GM19463 (cell line): ENCODE measurements around the gene SUV39H1.
A peak's percentile ranks its signal among the peaks of the same experiment; 100 is the strongest.
"Not testable (repeated sequence)": the region's sequence is repeated elsewhere in the genome, so short reads cannot be mapped to it uniquely, and the experiment has no call there.

ENCODE experiments used
- ATAC-seq: cut with Tn5 transposase; IDR thresholded peaks from one replicate; pipeline ENCODE4 v1.9.1; 2021; ENCODE audit warnings: mild to moderate bottlenecking, moderate library complexity; ENCODE audit not compliant: unreplicated experiment

The SUV39H1 gene

DNA sequence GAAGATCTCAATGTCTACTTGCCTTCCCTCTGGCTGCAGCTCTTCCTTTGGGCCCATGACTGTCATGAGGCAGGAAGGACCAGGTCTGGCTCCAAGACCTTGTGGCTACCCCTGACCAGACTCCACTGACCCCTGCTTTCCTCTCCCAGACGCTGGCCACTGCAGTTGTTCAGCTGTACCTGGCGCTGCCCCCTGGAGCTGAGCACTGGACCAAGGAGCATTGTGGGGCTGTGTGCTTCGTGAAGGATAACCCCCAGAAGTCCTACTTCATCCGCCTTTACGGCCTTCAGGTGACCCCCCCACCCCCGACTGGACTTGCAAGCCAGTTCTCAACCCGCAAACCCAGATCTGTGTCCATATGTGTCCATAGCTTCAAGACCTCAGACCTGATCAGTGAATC, 12.4 kb upstream of the SUV39H1 start:
- no peak for ATAC-seq

DNA sequence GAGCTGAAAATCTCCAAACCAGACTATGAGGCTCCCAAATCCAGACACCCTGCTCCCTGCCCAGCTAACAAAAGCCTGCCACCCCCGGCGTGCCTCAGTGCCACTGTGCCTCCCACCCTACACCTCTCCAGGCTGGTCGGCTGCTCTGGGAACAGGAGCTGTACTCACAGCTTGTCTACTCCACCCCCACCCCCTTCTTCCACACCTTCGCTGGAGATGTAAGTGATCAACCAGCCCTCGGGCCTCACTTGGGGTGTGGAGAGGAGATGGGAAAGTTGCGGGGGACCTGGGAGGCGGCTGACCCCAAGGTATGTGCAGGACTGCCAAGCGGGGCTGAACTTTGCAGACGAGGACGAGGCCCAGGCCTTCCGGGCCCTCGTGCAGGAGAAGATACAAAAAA, 11.1 kb upstream of the SUV39H1 start:
- ATAC-seq, result no peak

DNA sequence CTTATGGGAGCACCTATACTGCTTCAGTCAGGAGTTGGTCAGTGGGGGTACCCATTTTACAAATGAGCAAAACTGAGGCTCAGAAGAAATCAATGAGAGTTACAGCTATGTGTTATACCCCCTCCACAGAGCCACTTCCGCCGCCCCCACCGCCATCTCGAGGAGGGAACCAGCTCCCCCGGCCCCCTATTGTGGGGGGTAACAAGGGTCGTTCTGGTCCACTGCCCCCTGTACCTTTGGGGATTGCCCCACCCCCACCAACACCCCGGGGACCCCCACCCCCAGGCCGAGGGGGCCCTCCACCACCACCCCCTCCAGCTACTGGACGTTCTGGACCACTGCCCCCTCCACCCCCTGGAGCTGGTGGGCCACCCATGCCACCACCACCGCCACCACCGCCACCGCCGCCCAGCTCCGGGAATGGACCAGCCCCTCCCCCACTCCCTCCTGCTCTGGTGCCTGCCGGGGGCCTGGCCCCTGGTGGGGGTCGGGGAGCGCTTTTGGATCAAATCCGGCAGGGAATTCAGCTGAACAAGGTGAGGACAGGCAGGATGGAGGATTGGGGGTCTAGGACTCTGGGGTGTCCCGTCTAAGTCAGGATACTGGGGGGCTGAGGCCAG, 7.9 kb upstream of the SUV39H1 start:
- ATAC-seq, result no peak

DNA sequence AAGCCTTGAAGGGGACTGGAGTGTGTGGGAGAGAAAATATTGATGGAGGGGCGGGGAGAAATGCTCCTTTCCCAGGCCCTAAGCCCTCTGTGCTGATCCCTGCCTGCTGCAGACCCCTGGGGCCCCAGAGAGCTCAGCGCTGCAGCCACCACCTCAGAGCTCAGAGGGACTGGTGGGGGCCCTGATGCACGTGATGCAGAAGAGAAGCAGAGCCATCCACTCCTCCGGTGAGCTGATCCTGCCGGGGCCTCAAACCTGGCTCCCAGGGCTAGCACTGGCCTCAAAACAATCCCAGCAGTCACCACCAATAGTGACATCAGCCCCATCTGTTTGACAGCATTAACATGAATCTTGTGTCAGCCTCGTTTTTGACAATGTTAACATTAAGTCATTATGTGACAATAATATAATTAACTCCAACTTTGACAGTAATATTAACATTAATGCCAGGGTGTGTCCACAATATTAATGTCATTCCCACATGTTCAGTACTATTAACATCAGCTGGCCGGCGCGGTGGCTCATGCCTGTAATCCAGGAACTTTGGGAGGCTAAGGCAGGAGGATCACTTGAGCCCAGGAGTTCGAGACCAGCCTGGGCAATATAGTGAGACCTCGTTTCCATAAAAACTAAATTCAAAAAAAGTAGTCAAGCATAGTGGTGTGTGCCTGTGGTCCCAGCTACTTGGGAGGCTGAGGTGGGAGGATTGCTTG, 7.2 kb upstream of the SUV39H1 start:
- no peak for ATAC-seq

DNA sequence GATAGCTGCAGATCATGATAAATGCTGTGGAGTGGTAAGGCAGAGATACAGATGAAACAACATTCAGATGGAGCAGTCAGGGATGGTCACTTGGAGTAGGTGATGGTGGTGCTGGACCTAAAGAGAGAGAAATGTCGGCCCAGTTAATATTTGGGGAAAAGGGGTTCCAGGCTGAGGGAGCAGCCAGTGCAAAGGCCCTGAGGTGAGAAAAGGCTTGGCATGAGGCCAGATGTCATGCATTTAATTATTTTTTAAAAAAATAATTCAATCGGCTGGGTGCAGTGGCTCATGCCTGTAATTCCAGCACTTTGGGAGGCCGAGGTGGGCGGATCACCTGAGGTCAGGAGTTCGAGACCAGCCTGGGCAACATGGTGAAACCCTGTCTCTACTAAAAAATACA, 4.8 kb upstream of the SUV39H1 start:
- not testable (repeated sequence) for ATAC-seq

DNA sequence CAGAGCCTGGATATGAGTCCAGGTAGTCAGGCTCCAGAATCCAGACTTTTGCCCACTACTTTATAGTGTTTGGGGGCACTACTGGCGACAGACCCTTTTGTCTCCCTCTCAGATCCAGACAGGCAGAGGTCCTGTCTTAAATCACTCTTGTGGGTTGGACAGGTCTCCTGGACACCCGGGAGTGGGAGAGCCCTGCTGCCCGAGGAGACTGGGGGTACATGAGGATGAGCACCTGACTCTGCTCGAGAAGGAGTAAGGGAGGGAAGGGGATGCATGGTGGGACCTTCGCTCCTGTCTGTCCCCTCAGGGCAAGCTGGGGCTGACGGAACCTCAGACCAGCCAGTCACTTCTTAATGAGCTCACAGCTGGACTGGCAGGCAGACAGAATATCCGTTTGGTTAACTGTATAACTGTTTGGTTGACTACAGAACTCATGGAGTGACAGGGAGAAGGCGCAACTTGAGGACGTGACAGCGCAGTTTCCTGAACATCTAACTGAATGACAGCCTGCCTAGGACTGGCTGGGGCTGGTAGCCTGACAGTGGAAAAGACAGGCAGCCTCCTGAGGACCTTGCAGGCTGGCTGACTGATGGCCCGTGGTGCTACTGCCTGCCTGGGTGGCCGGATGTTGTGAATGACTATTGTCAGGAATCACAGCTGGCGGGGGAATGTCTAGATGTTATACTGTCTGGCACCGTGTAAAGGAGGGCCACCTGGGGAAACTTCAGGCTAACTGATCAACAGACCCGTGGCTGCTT, 1.6 kb upstream of the SUV39H1 start:
- ATAC-seq, result no peak

DNA sequence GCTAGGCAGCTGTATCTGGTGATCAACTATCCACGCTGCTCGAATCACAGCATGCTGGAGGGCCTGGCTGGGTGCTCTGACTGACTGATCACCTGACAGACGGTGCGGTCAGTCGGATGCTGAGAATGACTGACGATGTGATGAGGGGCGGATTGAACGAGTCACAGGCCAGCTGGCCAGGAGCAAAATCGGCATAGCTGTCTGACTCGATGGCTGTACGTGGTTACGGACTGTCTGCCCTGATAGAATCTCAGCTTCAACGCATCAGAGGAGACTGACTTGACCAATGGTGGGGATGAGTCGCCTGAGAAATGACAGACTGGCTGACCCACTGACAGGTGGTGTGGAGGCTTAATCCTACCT, 1.0 kb upstream of the SUV39H1 start:
- ATAC-seq, result no peak

DNA sequence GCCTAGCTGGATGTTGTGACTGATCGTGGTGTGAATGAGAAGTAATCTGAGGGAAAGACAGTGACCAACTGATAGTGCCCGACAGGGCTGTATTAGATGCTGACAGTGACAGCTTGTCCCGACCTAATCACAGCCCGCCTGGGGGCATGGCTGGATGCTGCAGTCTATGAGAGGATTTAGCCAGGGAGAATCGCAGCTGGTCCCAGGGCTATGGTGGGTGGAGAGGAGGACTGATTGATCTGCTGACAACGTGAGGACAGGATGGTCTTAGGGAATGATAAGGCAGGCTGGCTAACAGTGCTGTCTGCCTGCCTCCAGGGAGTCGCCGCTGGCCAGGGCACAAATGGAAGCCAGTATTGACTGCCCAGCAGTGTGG, 621 bp upstream of the SUV39H1 start:
- ATAC-seq, result no peak

DNA sequence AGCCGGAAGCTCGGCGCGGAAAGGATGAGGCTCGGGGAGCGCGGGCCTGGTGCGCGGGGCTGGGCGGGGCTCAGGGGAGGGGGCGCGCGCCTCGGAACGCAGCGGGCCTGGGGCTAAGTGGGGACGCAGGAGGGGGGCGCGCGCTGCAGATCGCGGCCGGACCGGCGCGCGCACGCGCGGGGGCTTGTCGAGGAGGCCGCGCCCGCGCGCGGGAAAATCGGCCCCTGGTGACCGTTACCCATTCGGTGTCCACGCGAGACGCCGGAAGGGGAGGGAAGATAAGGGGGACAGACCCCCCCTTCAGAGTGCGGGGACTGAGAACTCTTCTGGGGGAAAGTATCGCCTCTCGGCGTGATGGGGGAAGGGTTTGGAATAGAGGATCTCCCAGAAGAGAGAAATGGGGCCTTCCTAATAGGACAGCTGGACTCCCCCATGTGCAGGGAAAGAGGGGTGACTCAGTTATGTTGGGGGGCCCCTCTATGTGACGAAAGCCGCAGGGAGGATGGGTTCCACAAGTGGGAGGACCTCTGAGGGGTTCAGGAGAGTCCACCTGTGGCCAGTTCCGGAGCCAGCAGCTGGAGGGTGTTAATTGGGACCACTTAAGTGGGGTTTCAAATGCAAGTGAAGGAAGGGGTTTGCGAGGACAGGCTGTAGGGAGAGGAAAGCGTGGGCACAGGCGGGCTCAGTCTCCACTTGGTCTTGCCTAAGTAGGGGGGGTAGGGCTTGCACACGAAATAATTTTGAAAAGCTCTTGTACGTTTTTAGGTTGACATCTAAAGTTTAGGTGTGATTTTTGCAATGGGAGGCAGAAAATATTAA, 584 bp downstream of the SUV39H1 start:
- ATAC-seq, result peak; percentile 18

DNA sequence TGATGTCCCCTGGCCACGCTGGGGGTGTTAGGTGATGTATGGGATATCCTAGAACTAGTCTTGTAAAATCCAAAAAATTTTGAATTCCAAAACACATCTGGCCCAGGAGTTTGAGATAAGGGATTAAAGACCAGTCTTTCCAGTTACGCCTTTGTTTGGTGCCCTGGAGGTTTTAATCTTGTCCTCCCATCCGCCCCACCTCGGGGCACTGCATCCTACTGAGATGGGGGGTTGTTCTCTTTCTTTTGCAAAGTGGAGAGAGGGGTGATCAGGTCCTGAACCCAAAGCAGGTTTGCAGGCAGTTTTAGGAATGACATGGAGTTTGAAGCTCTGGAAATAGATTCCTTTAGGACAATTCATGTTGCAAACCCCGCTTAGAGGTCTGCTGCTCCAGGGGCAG, 1.8 kb downstream of the SUV39H1 start:
- no peak for ATAC-seq

DNA sequence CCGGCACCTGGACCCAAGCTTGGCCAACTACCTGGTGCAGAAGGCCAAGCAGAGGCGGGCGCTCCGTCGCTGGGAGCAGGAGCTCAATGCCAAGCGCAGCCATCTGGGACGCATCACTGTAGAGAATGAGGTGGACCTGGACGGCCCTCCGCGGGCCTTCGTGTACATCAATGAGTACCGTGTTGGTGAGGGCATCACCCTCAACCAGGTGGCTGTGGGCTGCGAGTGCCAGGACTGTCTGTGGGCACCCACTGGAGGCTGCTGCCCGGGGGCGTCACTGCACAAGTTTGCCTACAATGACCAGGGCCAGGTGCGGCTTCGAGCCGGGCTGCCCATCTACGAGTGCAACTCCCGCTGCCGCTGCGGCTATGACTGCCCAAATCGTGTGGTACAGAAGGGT, 3.7 kb downstream of the SUV39H1 start:
- ATAC-seq, result no peak

DNA sequence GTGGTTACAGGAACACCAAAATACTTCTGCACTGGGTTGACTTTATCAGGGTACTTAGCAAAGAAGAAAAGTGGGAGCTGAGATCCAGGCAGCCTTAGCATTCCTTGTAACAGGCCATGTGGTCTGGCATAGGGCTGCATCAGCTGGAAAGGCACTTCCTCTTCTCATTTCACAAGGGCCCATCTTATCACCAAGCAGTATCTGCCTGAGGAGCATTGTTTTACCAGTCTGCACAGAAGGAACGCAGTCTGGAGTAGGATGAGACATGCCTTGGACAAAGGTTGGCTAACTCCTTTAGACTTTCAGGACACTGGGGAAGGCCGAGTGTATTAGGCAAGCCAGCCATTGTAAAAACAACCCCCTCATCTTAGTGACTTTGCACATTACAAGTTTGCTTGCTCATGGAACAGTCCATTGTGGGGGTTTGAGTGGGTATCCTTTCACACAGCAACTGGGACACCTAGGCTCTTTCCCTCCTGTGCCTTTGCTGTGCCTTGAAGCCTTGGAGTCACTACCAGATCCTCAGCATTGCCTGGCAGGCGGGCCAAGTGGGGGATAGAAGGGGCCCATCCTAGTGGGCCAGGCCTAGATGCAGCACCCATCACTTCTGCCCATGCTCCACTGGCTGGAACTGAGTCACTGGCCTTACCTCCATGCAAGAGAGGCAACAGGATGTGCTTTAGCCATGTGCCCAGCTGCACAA, 4.6 kb downstream of the SUV39H1 start:
- ATAC-seq, result no peak

DNA sequence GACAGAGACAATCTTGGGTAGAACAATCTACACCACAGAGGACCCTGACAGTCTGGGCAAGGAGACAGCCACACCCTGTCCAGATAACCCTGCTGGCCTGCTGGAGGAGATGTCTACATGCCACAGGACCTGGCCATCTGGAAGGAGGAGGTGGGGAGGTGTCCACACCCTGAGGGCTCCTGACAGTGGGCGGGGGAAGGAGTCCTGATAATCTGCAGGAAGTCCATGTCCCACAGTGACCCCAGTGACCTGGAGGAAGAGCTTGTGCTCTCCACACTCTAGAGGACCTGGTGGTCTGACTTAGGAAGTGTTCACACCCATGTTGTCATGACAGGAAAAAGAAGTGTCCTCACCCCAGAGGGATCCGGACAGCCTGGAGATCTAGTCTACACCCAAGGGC, 5.5 kb downstream of the SUV39H1 start:
- no peak for ATAC-seq

DNA sequence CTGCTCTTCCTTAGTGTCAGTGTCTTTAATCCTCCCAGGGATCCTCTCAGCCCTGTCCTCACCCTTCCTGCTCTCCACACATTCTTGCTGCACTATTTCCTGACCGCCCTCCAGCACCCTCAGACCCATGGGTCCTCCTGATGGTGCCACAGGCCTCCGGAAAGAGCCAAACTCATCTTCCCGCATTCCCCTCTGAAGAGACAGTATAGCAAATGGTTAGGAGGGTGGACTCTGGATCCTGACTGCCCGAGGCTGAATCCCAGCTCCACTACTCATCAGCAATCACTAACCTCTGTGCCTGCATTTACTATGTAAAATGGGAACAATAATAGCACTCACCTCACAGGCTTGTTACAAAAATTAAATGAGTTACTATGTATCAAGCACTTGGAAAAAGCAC, 6.2 kb downstream of the SUV39H1 start:
- no peak for ATAC-seq

DNA sequence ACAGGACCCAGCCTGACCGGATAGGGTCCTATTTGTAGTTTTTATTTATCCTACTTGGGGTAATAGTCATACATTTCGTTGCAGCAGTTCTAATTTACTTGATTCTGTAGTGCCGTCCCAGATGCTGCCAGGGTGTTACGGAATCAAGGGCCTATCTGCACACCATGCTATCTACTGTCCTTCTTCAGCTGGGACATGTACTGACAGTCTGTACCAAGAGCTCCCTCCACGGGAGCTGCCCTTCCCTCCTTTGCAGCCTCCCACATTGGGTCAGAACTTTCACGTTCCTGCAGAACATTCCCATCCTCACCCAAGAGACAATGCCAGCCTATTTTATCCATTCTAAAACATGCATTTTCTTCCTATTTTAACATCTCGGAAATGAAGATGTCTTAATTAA, 6.7 kb downstream of the SUV39H1 start:
- no peak for ATAC-seq

DNA sequence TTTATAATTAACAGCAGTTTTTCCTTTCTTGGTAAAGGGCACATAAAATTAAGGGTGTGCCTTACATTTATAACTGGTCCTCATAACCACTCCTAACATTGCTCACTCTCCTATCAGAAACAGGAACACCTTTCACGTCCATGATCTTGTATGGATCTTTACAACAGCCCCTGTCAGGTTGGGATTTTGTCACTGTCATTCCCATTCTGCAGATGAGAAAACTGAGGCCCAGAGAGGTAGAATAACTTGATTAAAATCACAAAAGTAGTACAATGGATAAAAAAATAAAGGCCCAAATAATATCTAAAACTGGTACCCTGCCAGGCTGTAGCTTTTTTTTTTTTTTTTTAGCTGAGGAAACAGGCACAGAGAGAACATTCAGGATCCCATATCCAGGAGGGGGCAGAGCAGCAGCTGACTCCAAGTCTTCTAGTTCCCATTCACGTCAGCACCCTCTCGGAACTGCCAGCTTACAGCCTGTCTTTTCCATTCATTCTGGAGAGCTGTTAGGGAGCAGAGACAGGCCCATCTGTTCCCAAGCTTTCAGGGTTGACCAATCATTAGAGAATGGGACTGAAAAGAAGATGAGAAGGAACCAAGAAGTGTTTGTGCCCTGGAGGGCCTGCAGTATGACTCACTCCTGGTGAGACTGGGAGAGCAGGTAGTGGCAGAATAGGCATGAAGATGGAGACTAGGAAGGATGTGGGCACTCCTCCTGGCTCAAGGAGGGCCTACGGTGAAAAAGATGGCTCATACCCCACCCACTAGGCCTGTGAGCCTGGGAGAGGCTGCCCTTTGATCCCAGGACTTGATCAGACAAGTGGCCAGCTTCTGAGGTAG, 7.3 kb downstream of the SUV39H1 start:
- ATAC-seq, result no peak

DNA sequence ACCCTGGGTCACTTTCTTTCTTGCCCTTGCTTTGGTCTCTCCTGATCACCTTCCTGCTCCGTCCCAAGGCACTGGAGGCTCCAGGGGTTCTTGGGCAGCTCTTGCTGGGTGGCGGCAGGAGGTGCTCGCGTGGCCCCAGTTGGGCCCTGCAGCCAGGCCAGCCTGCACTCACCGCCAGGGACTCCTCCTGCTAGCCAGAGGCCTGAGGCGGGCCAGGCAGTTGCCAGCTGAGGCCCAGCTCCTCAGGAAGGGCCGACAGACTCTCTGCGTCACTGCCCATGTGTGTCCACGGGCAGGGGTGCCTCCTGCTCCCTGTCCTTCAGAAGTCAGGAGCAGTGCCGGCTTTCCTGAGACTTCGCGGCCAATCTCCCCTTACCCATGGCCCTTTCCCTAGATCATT, 9.3 kb downstream of the SUV39H1 start:
- ATAC-seq, result no peak

DNA sequence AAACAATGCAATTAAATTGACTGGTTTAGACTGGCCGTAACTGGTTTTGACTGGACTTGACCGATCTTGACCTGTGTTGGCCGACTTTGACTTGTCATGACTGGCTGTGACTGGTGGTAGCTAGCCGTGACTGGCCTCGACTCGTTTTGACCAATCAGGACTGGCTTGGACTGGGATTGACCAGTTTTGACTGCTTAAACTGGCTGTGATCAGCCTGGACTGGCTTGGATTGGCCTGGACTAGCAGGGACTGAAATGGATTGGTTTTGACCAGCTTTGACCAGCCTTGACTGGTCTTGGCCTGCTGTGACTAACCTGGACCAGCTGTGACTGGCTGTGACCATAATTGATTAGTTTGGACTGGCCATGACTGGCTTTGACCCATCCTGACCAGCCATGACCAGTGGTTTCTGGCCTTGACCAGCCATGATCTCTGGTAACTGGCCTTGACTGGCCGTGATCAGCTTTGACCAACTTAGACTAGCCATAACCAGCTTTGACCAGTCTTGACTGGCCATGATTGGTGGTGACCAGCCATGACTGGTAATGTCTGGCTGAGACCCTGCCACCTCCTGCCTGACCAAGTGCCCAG, 13.1 kb downstream of the SUV39H1 start:
- no peak for ATAC-seq

DNA sequence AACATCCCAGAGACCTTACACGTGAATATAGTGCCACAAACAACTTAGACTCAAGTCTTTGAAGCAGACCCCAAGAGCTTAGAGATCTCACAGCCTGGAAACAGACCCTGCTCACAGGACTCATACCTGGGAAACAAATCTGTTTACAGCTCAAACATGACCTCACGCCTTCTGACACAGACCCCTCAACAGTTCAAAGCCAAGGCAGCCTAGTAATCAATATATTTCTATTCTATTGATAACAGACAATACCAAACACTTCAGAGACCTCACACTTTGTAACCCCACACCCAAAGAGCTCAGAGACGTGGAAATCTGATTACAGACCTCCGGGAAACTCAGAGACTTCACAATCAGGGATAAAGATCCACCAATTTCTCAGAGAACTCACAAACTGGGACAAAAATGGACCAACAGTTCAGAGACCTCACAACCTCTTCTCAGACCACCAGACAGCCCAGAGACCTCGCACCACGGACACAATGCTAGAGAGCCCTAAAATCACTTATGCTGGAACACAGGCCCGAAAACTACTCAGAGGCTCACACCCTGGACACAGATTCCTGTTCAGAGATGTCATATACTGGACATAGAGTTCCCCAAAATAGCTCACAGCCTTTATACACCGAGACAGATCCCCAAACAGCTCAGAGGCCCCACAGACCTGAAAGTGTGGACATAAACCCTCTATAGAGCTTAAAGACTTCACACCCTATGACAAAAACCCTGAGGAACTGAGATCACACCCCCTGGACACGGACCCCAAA, 14.8 kb downstream of the SUV39H1 start:
- ATAC-seq, result no peak
